ENCODE measurements around the gene TTF2. TPM values are rescaled to one million over a fixed set of nuclear protein-coding genes. Genes with fewer than 3 reads are reported as not detected.

Gene TTF2
- total and polyA plus RNA-seq, 2 of the 8 experiments (the other 6 are each of a cell fraction or from before 2014, with no cell fraction given): 16.9 to 89.6 TPM

DNA sequence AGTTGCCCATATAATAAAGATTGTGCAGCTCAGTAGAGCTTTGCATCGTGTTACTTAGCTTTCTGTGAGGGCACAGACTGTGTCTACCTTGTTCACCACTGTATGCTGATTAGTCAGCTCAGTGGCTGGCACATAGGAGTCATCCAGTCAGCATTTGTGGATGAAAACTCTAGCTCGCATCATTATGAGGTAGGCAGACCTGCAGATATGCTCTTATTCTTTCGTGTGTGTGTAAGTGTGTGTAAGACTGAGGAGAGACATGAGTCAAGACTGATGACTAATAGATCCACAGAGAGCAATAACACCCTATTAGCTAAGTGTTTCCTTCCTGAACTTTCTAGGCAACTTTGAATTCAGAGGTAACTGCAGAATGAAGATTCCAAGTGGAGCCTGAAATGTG, 17.1 kb downstream of the TTF2 start (continued):
- no peak for TF ChIP-seq SUZ12 (IDR thresholded peaks at IDR 0.05; ENCODE audit: low read length)
- no peak for TF ChIP-seq YY1 (IDR thresholded peaks at IDR 0.05; ENCODE audit: low read depth, low read length)
- no peak for TF ChIP-seq GTF2F1 (IDR thresholded peaks at IDR 0.05; ENCODE audit: borderline replicate concordance, low read depth, low read length)
